GM18498 (cell line): Measurements from ENCODE around the gene ZNF600.
A peak's percentile ranks its signal among the peaks of the same experiment; 100 is the strongest.
"Not testable (repeated sequence)": the region's sequence is repeated elsewhere in the genome, so short reads cannot be mapped to it uniquely, and the experiment has no call there.

ENCODE experiments used
- ATAC-seq: cut with Tn5 transposase; IDR thresholded peaks from one replicate; pipeline ENCODE4 v1.9.1; 2021; ENCODE audit warnings: mild to moderate bottlenecking, moderate library complexity; ENCODE audit not compliant: unreplicated experiment

The ZNF600 gene

GRCh38 chr19:52786464-52787354, at the start of gene ZNF600:
Gene ZNF600, minus strand, starts transcription at chr19:52786791. Its CDS starts 7,903 bp downstream, at chr19:52778888.
- peak; percentile 98 for ATAC-seq

DNA sequence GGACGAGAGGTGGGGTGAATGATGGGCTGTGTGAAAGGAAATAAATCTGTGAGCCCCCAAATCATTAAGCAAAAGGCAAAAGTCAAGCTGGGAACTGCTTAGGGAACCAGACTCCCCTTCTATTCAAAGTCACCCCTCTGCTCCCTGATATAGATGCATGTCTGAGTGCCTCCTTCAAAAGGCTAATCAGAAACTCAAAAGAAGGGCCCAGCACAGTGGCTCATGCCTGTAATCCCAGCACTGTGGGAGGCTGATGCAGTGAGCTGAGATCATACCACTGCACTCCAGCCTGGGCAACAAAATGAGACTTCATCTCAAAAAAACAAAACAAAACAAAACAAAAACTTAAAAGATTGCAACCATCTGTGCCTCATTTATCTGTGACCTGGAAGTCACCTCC, 47.7 kb upstream of the ZNF600 start:
- not testable (repeated sequence) for ATAC-seq

- ATAC-seq, result not testable (repeated sequence)
Measured at GRCh38 chr19:52833541-52833940, 47.0 kb upstream of the ZNF600 start.

- ATAC-seq, result not testable (repeated sequence)
Measured at GRCh38 chr19:52829866-52830265, 43.3 kb upstream of the ZNF600 start.

- no peak for ATAC-seq
Measured at GRCh38 chr19:52825765-52826164, 39.2 kb upstream of the ZNF600 start.

DNA sequence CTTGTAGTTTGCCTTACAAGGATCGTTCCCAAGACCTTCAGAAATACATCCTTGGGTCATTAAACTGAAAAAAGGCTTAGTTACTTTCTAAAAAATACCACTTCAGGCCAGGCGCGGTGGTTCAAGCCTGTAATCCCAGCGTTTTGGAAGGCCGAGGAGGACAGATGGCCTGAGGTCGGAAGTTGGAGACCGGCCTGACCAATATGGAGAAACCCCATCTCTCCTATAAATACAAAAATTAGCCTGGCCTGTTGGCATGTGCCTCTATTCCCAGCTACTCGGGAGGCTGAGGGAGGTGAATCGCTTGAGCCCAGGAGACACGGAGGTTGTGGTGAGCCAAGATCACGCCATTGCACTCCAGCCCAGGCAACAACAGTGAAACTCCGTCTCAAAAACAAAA, 37.1 kb upstream of the ZNF600 start:
- no peak for ATAC-seq

DNA sequence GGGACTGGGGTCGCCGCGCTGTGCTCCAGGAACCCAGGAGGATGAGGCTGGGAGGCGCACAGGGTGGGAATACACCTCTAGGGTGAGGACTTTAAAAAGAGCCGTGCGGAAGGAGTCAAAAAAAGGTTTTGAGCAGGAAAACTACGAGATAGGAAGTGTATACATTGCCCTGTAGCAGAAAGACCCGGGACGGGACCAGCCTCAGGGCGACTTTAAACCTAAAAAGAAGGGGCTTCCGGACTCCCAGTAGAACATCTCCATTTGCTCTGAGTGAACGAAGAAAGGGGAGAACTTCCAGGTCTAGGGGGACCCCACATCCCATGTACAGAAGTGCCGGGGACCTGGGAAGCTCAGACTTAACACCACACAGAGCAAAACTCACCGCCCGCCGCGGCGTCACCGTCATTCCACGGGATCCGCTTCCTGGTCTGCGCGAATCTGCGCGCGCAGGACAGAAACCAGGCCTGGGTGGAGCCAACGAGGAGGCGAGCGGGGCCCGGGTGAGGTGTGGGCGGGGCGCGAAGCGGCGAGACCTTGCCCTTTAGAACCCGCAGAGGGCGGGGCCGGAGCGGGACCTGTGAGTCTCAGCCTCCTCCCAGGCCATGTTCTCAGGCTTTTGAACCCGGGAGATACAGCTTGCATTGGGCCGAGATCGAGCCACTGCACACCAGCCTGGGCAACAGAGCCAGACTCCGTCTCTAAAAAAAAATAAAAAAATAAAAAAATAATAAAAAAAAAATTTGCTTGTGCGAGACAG, 34.8 kb upstream of the ZNF600 start, which contains the start of gene ZNF28:
Gene ZNF28, minus strand, starts transcription at position 430 of the 757 bp plus-strand sequence. CDS start 3,675 bp downstream, outside the sequence.
- ATAC-seq, result peak; percentile 97

DNA sequence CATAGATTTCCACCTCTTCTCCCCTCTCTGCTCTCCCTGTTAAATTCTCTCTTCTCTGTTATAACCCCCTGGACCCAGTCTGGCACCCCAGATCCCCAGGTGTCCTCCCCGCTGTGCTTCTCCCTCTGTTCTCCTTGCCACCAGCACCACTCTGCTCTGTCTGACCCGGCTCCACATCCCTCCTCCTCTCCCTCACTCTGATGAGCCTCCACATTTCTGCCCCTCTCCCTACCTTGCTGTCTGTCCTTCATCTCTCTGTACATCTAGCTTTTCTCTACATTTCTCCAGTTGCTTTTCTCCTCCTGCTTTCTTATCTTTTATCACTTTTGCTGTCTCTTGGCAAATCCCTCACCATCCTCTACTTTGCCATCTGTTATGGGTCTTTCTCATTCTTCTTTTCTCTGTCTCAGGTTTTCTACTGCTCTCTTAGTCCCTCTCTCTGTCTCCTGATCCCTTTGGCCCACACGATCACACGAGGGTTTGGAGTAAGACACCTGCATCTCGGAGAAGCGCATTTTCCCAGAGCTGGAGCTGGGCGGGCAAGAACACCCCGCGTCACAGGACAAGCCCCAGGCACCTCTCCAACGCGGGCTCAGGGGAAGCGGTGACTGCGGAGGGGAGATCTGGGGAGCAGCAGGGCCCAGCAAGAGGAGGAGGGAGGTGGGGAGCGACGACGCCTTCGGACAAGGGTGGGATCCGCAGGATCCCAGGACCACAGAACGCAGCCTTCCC, 34.0 kb upstream of the ZNF600 start:
- peak; percentile 42 for ATAC-seq

DNA sequence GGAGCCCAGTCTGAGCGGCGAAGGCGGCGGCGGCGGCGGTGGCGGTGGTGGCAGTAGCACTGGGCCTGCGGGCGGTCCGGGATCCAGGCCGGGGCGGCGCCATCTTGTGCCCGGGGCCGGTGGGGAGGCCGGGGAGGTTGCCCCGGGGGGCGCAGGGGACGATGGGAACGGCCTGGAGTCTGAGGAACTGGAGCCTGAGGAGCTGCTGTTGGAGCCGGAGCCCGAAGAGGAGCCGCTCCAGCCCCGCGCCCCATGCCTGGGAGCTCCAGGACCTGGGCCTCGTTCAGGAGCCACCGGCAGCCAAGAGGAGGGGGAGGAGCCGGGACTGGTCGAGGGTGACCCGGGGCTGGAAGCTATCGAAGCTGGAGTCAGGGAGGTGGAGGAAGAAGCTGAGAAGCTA, 23.2 kb upstream of the ZNF600 start:
- no peak for ATAC-seq

DNA sequence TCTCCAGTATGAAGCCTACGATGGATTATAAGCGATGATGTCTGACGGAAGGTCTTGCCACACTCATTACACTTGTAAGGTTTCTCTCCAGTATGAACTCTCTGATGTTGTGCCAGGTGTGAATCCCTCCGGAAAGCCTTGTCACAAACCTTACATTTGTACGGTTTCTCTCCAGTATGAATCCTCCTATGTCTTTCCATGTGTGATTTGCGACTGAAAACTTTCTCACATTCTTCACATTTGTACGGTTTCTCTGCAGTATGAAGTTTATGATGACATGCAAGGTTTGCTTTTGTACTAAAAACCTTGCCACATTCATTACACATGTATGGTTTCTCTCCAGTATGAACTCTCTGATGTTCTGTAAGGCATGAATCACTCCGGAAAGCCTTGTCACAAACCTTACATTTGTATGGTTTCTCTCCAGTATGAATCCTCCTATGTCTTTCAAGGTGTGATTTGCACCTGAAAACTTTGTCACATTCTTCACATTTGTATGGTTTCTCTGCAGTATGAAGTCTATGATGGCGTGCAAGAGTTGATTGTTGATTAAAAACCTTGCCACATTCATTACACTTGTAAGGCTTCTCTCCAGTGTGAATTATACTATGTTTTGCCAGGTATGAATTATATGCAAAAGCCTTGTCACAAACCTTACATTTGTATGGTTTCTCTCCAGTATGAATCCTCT, 13.5 kb upstream of the ZNF600 start:
- ATAC-seq, result not testable (repeated sequence)

GRCh38 chr19:52789440-52789839, 2.8 kb upstream of the ZNF600 start:
- ATAC-seq, result no peak

- ATAC-seq, result peak; percentile 32
Measured at GRCh38 chr19:52786078-52786463, 520 bp downstream of the ZNF600 start.

DNA sequence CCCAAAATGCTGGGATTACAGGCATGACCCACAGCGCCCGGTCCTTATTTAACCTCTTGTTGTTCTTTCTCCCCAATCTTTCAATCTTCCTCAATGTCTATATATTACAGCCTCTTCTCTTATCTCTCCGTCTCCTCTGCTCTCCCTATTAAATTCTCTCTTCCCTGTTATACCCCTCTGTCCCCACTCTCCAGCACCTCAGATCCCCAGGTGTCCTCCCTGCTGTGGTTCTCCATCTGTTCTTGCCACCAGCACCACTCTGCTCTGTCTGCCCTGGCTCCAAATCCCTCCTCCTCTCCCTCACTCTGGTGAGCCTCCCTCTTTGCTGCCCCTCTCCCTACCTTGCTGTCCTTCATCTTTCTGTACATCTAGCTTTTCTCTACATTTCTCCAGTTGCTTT, 1.1 kb downstream of the ZNF600 start:
- ATAC-seq, result no peak

DNA sequence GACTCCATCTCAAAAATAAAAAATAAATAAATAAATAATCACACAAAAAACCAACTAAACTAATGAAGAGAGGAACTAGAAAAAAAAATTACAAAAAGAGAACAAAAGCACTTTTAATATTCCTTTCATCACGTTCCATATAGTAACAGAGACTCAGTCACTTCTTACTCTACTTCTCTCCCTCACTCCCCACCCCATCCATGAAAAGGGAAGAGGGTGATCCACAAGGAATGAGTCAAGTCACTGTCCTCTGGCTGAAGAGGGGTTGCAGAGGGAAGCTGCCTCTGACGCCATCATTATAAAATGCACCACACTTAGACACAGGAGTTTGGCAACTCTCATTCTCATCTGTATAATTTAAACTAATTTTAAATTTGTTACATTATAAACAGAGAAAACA, 3.7 kb downstream of the ZNF600 start:
- ATAC-seq, result not testable (repeated sequence)

GRCh38 chr19:52778811-52779210, 7.8 kb downstream of the ZNF600 start:
- no peak for ATAC-seq

GRCh38 chr19:52756447-52756846, 30.1 kb downstream of the ZNF600 start:
- ATAC-seq, result not testable (repeated sequence)

DNA sequence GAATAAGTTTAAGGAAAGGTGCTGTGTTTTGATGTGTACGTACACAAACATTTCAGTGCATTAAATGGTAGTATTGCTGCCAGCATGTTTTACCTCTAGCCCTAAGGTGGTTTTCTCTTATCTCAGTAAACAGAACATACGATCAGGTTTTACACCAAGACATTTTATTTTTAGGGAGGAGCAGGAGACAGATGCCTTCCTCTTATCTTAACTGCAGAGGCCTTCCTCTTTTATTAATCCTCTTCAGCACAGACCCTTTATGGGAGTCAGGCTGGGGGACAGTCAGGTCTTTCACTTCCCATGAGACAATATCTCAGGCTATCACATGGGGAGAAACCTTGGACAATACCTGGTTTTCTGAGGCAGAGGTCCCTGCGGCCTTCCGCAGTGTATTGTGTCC, 36.8 kb downstream of the ZNF600 start:
- no peak for ATAC-seq

GRCh38 chr19:52748336-52748950, 38.1 kb downstream of the ZNF600 start:
- no peak for ATAC-seq

DNA sequence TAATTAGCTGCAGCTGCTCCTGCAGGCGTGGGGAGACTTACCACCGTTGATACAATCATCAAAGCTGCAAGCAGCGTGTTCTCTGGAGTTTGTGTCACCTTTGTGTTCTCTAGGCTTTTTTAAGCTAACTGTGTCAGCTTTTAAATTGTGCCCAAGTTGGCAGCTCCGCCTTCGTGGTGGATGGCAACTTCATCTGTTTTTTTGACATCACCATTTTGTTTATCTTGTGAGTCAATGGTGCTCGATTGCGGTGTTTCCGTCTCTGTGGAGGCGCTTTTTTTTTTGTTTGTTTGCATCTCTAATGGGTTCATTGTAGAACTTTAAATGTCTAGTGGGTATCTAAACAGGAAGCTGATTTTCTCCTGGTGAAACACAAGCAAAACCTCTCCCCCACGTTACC, 40.7 kb downstream of the ZNF600 start:
- ATAC-seq, result not testable (repeated sequence)

DNA sequence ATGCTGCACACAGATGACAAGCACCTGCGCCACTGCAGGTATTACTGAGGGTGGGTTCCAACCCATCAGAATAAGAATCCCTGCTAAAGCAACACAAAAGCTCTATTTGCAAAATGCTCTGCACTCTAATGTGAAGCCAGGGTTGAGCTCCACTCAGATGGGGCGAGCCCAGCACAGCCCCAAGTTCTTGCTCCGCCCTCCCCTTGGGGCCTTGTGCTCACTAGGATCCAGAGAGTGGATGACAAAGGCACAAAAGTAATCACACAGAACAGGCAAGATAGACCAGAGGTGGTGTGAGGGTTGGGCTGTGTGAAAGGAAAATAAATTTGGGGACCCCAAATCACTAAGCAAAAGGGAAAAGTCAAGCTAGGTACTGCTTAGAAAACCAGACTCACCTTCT, 43.5 kb downstream of the ZNF600 start:
- no peak for ATAC-seq
